ENCODE measurements around the gene ARL5C. TPM values are rescaled to one million over a fixed set of nuclear protein-coding genes. Genes with fewer than 3 reads are reported as not detected.

The ARL5C gene
- total RNA-seq, 1 donor from 2014 or later = not detected

GRCh38 chr17:39108461-39109375, 57.2 kb downstream of the ARL5C start:
- no peaks in the 10 kb centered on the region for H3K36me3 Mint-ChIP-seq (ENCODE audit: low read depth)

GRCh38 chr17:39107973-39108372, 58.0 kb downstream of the ARL5C start:
- Mint-ChIP-seq H3K27me3 (ENCODE audit: low read depth) (no peaks in the 10 kb centered on the region), H3K4me3 (no peak overlapping the region), H3K4me1 (peaks cover 12% of the 10 kb centered on the region), H3K9me3 (no peaks in the 10 kb centered on the region), H3K36me3 (ENCODE audit: low read depth) (no peaks in the 10 kb centered on the region), H3K27ac (ENCODE audit: unreplicated experiment) (no peak overlapping the region)
- TF ChIP-seq, protein P1, sequence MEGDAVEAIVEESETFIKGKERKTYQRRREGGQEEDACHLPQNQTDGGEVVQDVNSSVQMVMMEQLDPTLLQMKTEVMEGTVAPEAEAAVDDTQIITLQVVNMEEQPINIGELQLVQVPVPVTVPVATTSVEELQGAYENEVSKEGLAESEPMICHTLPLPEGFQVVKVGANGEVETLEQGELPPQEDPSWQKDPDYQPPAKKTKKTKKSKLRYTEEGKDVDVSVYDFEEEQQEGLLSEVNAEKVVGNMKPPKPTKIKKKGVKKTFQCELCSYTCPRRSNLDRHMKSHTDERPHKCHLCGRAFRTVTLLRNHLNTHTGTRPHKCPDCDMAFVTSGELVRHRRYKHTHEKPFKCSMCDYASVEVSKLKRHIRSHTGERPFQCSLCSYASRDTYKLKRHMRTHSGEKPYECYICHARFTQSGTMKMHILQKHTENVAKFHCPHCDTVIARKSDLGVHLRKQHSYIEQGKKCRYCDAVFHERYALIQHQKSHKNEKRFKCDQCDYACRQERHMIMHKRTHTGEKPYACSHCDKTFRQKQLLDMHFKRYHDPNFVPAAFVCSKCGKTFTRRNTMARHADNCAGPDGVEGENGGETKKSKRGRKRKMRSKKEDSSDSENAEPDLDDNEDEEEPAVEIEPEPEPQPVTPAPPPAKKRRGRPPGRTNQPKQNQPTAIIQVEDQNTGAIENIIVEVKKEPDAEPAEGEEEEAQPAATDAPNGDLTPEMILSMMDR (conservative IDR thresholded peaks at IDR 0.05) = no peak
- DNase-seq (ENCODE audit: low read depth, low spot score) = no peak

More at GRCh38 chr17:39108461-39109375, 57.2 kb downstream of the ARL5C start:
- Mint-ChIP-seq H3K9me3 (no peaks in the 10 kb centered on the region), H3K27me3 (ENCODE audit: low read depth) (no peaks in the 10 kb centered on the region), H3K4me1 (peaks cover 12% of the 10 kb centered on the region), H3K27ac (ENCODE audit: unreplicated experiment) (no peak overlapping the region), H3K4me3 (no peak overlapping the region)
- no peak for DNase-seq (ENCODE audit: low read depth, low spot score)
- TF ChIP-seq, protein P1 (conservative IDR thresholded peaks at IDR 0.05) = no peak

DNA sequence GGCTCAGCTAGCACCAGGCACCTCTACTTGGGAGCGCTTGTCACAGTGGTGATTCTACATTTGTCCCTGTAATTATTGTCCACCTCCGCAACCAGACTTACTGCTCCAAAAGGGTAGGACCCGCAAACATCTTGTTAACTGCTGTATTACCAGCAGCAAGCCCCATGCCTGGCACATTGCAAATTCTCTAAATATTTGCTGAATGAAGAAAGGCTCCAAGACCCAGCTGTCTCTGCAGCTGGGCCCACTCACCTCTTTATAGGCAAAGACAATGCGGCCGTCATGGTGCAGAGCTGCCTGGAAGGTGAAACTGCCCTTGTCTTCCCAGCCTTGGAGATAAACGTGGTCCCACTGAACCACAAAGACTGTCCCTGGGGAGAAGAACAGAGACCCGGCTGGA, 58.8 kb downstream of the ARL5C start:
- no peak for DNase-seq (ENCODE audit: low read depth, low spot score)
- Mint-ChIP-seq H3K9me3 (no peaks in the 10 kb centered on the region), H3K27me3 (ENCODE audit: low read depth) (no peaks in the 10 kb centered on the region), H3K4me3 (no peak overlapping the region), H3K27ac (ENCODE audit: unreplicated experiment) (peak overlapping the region; percentile 71), H3K36me3 (ENCODE audit: low read depth) (no peaks in the 10 kb centered on the region), H3K4me1 (peaks cover 12% of the 10 kb centered on the region)
- TF ChIP-seq, protein P1 (conservative IDR thresholded peaks at IDR 0.05) = no peak

Other genes starting within 250 kb of the ARL5C start
- gene FBXO47, start 198.8 kb downstream of the ARL5C start, total RNA-seq = not detected in 2 replicates
- gene PLXDC1, start 14.5 kb downstream of the ARL5C start, total RNA-seq = 0.28 and 0.84 TPM in 2 replicates
- 15.3 and 16.2 TPM in 2 replicates for gene CACNB1, start 31.5 kb upstream of the ARL5C start, total RNA-seq
- 1,874 and 1,957 TPM in 2 replicates for gene RPL19, start 34.1 kb upstream of the ARL5C start, total RNA-seq
- 1.0 and 1.2 TPM in 2 replicates for gene STAC2, start 59.8 kb upstream of the ARL5C start, total RNA-seq
- 13.8 and 14.3 TPM in 2 replicates for gene FBXL20, start 235.5 kb upstream of the ARL5C start, total RNA-seq